Esophagus squamous epithelium (tissue), 5 donors: Measurements from ENCODE around the gene TIMP3. TPM values are rescaled to one million over a fixed set of nuclear protein-coding genes. Genes with fewer than 3 reads are reported as not detected.

Source experiments
- DNase-seq: peaks from one replicate; lab custom pipeline; 2025; lab: John Stamatoyannopoulos, UW
- H3K27ac ChIP-seq, 4 donors: fragments of 200-600 bp; sonication (generic); one replicate each; pipeline ENCODE4 v1.5.1; 2016 to 2019; ENCODE audit warnings: mild to moderate bottlenecking in 1 of 4
- H3K27me3 ChIP-seq, 4 donors: fragments of 200-600 bp; sonication (generic); 1 replicate in 3 of 4; 2 replicates in 1 of 4; pipeline versions ENCODE4 v1.5.1 to v1.6.0; 2017 to 2021; ENCODE audit warnings: antibody characterized with exemption in 1 of 4
- H3K36me3 ChIP-seq, 3 donors: fragments of 200-600 bp; sonication (generic); one replicate each; pipeline ENCODE4 v1.5.1; 2016 to 2019
- H3K4me1 ChIP-seq, 3 donors: fragments of 200-600 bp; sonication (generic); one replicate each; pipeline ENCODE4 v1.5.1; 2017 to 2019
- H3K4me3 ChIP-seq, 4 donors: fragments of 200-600 bp; sonication (generic); 1 replicate in 3 of 4; 2 replicates in 1 of 4; pipeline ENCODE4 v1.5.1; 2016 to 2019; ENCODE audit warnings: mild to moderate bottlenecking in 2 of 4, moderate library complexity in 1 of 4
- H3K9me3 ChIP-seq, 3 donors: fragments of 200-600 bp; sonication (generic); one replicate each; pipeline ENCODE4 v1.5.1; 2016 to 2019
- POLR2A ChIP-seq, 4 donors: fragments of 450-650 bp; IDR thresholded peaks; one replicate each; pipeline ENCODE4 v1.6.1; 2017; ENCODE audit warnings: antibody characterized with exemption in 4 of 4, mild to moderate bottlenecking in 4 of 4, moderate library complexity in 3 of 4
- WGBS, 2 donors: methylation state at CpG; one replicate each; pipeline ENCODE4 v1.1.5; 2018; 5-methylcytosine and 5-hydroxymethylcytosine counted together
- intact Hi-C: fragments of 100-400 bp; cut with DNase I; formaldehyde crosslinking; loops from one replicate; pipeline ENCODE4 v1.15.0; 2022
- total RNA-seq, 4 donors: library from RNA; depleted of rRNA; stranded (reverse); fragments of >200 nt; gene quantifications; one replicate each; pipeline ENCODE4 v1.1.0, GENCODE V29; 2016
- TF ChIP-seq, protein P1 (sequence below), 6 experiments: fragments of 450-650 bp in 4 of 6; fragments of 200-600 bp in 2 of 6; sonication (generic) in 2 of 6; IDR thresholded peaks; one replicate each; pipeline ENCODE4 v1.5.1; 2016 to 2019; ENCODE audit warnings: antibody characterized with exemption in 6 of 6, mild to moderate bottlenecking in 4 of 6, moderate library complexity in 4 of 6
- donor health status: DM: yes; HTN: yes; CAD: no.

The TIMP3 gene
- total RNA-seq, 4 donors from 2014 or later, result 15.3 to 306 (median 54.2) TPM

DNA sequence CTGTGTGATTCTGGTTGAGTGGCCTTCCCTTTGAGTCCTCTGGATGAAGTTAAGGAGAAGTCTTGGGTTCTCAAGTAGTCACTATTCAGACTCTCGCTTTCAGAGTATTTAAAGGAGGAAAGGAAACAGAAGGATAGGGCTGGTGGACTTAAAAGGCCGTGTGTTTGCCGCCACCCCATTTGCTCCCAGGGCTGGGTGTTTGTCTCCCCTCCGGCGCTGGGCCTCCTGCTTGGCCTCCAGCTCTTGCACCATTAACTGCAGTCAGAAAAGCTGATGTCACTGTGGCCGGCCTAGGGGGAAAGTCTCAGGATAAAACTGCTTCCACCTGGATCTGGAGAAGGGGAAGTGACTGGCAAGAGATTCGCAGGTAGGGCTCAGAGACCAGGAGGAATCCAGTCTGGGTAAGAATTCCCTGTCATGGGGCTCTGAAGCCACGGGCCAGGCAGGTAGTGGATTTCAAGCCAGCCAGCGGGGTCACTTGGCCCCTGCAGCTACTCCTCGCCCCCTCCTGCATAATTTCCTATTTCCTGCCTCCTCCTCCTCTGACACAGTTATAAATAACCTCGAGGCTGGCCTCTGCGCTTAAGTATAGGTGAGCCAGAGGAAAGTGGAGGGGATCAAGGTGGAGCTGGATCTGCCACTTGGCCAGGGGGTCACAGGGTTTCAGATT, 17.1 kb downstream of the TIMP3 start:
- Histone ChIP-seq H3K27me3 (no peaks in the 10 kb centered on the region), H3K9me3 (no peaks in the 10 kb centered on the region), H3K4me1 (peaks cover 6 to 93% (median 54%) of the 10 kb centered on the region in 3 donors), H3K36me3 (peaks cover 0 to 7% (median 0%) of the 10 kb centered on the region in 3 donors), H3K4me3 (no peak overlapping the region), H3K27ac (peak overlapping the region in 3 of 4 donors; percentile 31 to 50 (median 43))
- no peak for DNase-seq
- no peak for TF ChIP-seq POLR2A (IDR thresholded peaks at IDR 0.05)
- TF ChIP-seq, protein P1, sequence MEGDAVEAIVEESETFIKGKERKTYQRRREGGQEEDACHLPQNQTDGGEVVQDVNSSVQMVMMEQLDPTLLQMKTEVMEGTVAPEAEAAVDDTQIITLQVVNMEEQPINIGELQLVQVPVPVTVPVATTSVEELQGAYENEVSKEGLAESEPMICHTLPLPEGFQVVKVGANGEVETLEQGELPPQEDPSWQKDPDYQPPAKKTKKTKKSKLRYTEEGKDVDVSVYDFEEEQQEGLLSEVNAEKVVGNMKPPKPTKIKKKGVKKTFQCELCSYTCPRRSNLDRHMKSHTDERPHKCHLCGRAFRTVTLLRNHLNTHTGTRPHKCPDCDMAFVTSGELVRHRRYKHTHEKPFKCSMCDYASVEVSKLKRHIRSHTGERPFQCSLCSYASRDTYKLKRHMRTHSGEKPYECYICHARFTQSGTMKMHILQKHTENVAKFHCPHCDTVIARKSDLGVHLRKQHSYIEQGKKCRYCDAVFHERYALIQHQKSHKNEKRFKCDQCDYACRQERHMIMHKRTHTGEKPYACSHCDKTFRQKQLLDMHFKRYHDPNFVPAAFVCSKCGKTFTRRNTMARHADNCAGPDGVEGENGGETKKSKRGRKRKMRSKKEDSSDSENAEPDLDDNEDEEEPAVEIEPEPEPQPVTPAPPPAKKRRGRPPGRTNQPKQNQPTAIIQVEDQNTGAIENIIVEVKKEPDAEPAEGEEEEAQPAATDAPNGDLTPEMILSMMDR (IDR thresholded peaks at IDR 0.05), result no peak
- intact Hi-C loops, result no loop called here
- 71 to 75% methylated on average over 5 to 12 of the region's 12 CpGs for WGBS, 2 donors

DNA sequence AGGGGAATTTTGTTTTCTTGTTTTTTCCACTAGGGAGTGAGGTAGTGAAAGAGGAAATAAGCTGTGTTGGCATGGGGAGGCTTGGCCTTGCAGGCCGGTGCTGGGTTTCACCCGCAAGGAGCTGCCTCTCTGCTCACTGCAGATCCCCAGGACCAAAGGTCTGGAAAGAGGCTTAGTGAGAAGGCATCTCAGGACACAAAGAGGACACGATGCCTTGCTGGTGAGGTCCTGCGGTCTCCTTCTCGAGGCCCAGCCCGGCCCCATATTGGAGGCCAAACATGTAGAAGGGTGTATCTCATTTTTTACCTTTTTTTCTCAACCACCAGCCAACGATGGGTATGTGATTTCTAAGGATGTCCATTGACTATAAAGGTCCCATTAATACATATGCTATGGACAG, 17.6 kb downstream of the TIMP3 start:
- no peak for DNase-seq
- H3K9me3 ChIP-seq, result no peaks in the 10 kb centered on the region
- TF ChIP-seq, protein P1 (IDR thresholded peaks at IDR 0.05), result no peak
- TF ChIP-seq POLR2A (IDR thresholded peaks at IDR 0.05), result no peak
- peaks cover 6 to 95% (median 54%) of the 10 kb centered on the region in 3 donors for H3K4me1 ChIP-seq
- H3K27me3 ChIP-seq, result no peaks in the 10 kb centered on the region
- H3K27ac ChIP-seq, result peak overlapping the region in 3 of 4 donors; percentile 31 to 50 (median 43)
- peaks cover 0 to 7% (median 0%) of the 10 kb centered on the region in 3 donors for H3K36me3 ChIP-seq
- 80 to 94% methylated on average over 7 of the region's 7 CpGs for whole genome bisulfite sequencing, 2 donors
- no peak overlapping the region for H3K4me3 ChIP-seq
- intact Hi-C loops, result no loop called here

GRCh38 chr22:32820131-32821119, 18.9 kb downstream of the TIMP3 start:
- no peak for DNase-seq
- Histone ChIP-seq H3K9me3 (no peaks in the 10 kb centered on the region), H3K4me1 (peaks cover 6 to 96% (median 53%) of the 10 kb centered on the region in 3 donors), H3K27me3 (no peaks in the 10 kb centered on the region), H3K36me3 (peaks cover 0 to 7% (median 0%) of the 10 kb centered on the region in 3 donors), H3K4me3 (no peak overlapping the region), H3K27ac (no peak overlapping the region)
- WGBS, 2 donors, result 36 to 46% methylated on average over 10 of the region's 13 CpGs
- intact Hi-C loops, result no loop called here
- TF ChIP-seq POLR2A (IDR thresholded peaks at IDR 0.05), result no peak
- TF ChIP-seq, protein P1 (IDR thresholded peaks at IDR 0.05), result no peak

DNA sequence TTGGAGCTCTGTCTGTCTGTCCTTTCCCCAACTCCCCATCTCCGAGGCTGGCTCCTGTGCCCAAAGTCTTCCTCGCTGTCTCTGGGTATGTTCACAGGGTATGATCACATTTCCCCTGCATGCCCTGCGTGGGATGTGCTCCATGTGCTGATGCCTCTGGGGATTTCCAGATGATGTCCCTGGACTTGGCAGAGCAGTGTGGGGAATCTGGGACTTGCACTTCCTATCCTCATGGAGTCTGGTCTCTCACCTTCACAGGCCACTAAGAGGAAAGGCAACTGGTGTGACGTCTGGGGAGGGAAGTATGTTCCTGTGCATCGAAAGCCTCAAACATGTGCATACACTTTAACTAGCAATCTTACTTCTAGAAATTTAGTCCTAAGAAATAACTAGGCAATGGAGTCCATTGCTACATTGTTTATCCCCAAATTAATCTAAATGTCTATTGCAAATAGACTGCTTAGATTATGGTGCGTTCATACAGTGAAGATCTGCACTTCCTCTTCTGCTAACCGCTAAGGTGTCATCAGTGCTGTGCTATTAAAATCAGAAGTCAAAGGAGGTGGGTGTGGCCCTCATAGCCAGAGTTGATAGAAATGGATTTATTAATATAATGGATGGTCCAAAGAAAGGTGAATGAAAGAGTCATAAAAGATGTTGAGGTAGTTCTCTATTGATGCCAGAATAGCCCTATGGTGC, 20.8 kb downstream of the TIMP3 start:
- TF ChIP-seq POLR2A (IDR thresholded peaks at IDR 0.05), result no peak
- TF ChIP-seq, protein P1 (IDR thresholded peaks at IDR 0.05), result no peak
- Histone ChIP-seq H3K4me1 (peaks cover 6 to 92% (median 53%) of the 10 kb centered on the region in 3 donors), H3K36me3 (no peaks in the 10 kb centered on the region), H3K27ac (no peak overlapping the region), H3K27me3 (no peaks in the 10 kb centered on the region), H3K9me3 (no peaks in the 10 kb centered on the region), H3K4me3 (no peak overlapping the region)
- intact Hi-C loops, result no loop called here
- no peak for DNase-seq
- WGBS, 2 donors, result 64 to 71% methylated on average over 6 to 7 of the region's 7 CpGs
